Mucosa of stomach (tissue), 1 donor: ENCODE results near the gene ZYG11B.
A peak's percentile ranks its signal among the peaks of the same experiment; 100 is the strongest.
"Not testable (repeated sequence)": the region's sequence is repeated elsewhere in the genome, so short reads cannot be mapped to it uniquely, and the experiment has no call there.

Source experiments
- H3K27me3 ChIP-seq: one replicate; pipeline ENCODE4 v1.7.0; 2013; ENCODE audit warnings: mild to moderate bottlenecking, low read length; ENCODE audit not compliant: control insufficient read depth, insufficient read depth
- H3K36me3 ChIP-seq: one replicate; pipeline ENCODE4 v1.7.0; 2013; ENCODE audit warnings: low read length; ENCODE audit not compliant: control insufficient read depth, insufficient read depth
- H3K4me1 ChIP-seq: one replicate; pipeline ENCODE4 v1.7.0; 2013; ENCODE audit warnings: mild to moderate bottlenecking, low read length; ENCODE audit not compliant: control insufficient read depth, insufficient read depth
- H3K4me3 ChIP-seq: one replicate; pipeline ENCODE4 v1.7.0; 2013; ENCODE audit warnings: low read length
- H3K9ac ChIP-seq: one replicate; pipeline ENCODE4 v1.7.0; 2013; ENCODE audit warnings: mild to moderate bottlenecking, low read length, moderate library complexity
- H3K9me3 ChIP-seq: one replicate; pipeline ENCODE4 v1.7.0; 2013; ENCODE audit warnings: mild to moderate bottlenecking, low read length, moderate library complexity; ENCODE audit not compliant: control insufficient read depth
- donor health status: Pancreatic carcinoma.

ZYG11B gene

DNA sequence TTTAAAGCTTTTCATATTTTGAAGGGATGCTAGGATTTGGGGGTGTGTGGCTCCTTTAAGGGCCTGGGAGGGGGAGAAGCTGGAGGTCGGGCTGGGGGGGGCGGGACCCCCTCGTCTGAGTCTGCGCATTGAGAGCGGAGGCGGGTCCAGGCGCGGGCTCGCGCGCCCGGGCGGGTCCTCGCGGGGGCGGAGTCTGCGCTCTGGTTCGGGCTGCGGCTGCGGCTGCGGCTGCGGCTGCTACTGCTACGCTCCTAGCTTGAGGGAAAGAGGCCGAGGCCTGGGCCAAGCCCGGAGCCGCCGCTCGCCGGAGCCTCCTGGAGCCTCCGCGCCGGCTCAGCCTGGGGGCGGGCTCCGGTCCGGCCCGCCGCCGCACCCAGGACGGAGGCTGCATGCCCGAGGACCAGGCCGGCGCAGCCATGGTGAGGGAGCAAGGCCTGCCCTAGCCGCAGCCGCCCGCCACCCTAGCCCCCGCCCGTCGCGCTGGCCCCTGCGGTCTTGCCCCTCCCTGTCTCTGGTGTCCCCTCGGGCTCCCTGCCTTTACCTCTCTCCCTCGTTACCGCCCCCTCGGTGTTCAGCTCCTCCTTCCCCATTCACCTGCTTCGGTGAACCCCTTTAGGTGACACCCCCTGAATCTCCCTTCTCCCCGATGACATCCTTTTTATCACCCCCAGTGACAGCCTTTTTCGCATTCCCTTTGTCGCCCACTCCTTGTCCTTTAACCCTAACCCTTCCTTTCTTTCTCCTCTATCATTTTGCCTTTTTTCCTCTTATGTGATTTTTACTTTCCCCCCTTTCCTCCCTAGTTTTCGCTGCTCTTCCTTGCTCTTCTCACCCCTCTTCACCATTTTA, at the start of gene ZYG11B:
TSS of gene ZYG11B (plus strand) at position 189 of the 849 bp plus-strand sequence. CDS start at position 390, 201 bp downstream.
- no peaks in the 10 kb centered on the region for H3K9me3 ChIP-seq
- peak within 1 kb of the TSS; percentile 74 for H3K4me3 ChIP-seq
- no peaks in the 10 kb centered on the region for H3K36me3 ChIP-seq
- no peaks in the 10 kb centered on the region for H3K27me3 ChIP-seq
- H3K4me1 ChIP-seq, result no peaks in the 10 kb centered on the region
- H3K9ac ChIP-seq, result peak within 1 kb of the TSS; percentile 98

DNA sequence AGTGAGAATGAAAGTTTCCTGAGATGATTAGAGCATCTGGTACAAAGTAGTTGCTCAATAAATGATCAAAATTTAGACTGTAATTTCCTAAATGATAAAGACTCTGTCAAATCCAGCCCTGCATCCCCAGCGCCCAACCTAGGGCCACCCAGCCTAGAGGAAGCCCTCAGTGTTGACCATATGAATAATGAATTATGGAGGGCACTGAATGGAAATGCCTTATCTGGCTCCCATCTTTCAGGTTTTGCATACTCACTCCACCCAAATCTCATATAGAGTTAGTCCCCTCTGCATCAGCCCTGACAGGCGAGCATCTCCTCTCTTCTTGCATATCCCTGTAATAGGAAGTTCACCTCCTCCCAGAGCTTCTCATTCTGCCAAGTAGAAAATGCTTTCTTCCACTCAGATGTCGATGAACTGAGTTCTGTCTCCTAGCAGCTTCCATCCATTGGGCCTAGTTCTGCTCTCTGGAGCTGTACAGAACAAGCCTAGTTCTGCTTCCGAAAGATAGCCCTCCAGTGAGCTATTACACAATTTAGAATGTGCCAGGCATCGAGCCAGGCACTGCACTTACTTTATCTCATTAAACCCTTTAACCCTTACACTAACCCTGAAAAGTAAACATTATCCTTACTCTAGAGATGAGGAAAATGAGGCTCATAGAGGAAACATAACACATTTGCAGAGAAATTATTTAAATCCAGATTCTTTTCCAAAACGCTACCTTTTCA, 49.0 kb upstream of the ZYG11B start:
- Histone ChIP-seq H3K4me1 (peaks cover 4% of the 10 kb centered on the region), H3K9me3 (no peaks in the 10 kb centered on the region), H3K9ac (no peak overlapping the region), H3K36me3 (no peaks in the 10 kb centered on the region), H3K27me3 (no peaks in the 10 kb centered on the region), H3K4me3 (no peak overlapping the region)

DNA sequence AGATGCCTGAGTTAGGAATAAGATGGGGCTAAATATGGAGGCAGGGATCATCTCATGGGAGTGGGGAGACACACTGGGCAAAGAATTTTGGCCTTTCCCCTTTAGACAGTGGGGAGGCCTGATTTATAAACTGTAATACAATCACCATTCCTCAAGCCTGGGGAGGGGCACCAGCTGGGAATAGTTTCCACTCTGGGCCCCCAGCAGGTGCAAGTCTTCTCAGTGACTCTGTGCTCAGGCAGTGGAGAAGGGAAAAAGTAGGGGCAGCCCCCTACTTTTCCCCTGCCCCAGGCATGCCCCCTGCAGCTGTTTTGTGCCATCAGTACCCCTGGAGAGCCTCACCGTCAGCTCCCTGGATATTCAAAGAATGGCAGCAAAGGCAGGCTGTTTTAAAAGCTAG, 47.2 kb upstream of the ZYG11B start:
- Histone ChIP-seq H3K9ac (no peak overlapping the region), H3K27me3 (no peaks in the 10 kb centered on the region), H3K9me3 (no peaks in the 10 kb centered on the region), H3K36me3 (no peaks in the 10 kb centered on the region), H3K4me1 (peaks cover 4% of the 10 kb centered on the region), H3K4me3 (no peak overlapping the region)

DNA sequence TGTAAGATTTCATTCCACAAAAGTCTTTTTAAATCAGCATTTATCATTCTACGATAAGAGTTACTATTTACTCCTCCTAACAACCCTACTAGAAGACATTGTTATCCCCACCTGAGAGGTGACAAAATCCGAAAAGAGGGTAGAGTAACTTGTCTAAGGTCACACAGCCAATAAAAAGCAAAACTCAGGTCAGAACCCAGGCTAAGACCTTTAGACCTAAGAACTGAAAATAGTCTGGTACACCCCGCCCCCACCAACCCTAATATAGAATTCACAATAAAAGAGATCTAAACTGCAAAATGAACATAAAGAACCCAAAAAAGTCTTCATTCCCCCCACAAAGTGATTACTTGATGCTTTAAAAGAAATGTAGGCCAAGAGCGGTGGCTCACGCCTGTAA, 46.8 kb upstream of the ZYG11B start:
- H3K36me3 ChIP-seq, result no peaks in the 10 kb centered on the region
- H3K9me3 ChIP-seq, result no peaks in the 10 kb centered on the region
- no peak overlapping the region for H3K9ac ChIP-seq
- H3K4me3 ChIP-seq, result no peak overlapping the region
- H3K27me3 ChIP-seq, result no peaks in the 10 kb centered on the region
- peaks cover 4% of the 10 kb centered on the region for H3K4me1 ChIP-seq

DNA sequence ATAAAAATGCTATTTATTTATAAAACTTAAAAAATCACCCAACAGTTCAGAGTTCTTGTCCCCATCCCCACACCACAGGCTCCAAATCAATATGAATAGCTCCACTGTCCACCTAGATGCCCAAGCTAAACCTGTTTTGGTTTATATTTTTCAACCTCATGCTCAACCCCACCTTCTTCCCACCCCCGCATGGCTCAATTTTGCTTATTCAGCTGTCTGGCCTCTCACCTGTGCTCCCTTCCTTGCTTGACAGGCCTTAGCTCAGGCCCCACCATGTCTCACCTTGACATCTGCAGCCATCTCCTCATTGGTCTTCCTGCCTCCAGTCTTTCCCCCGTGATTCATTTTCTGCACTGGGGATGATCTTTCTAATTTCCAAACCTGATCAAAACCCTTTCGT, 45.9 kb upstream of the ZYG11B start:
- H3K9ac ChIP-seq, result no peak overlapping the region
- H3K36me3 ChIP-seq, result no peaks in the 10 kb centered on the region
- peaks cover 4% of the 10 kb centered on the region for H3K4me1 ChIP-seq
- no peaks in the 10 kb centered on the region for H3K27me3 ChIP-seq
- no peak overlapping the region for H3K4me3 ChIP-seq
- no peaks in the 10 kb centered on the region for H3K9me3 ChIP-seq

DNA sequence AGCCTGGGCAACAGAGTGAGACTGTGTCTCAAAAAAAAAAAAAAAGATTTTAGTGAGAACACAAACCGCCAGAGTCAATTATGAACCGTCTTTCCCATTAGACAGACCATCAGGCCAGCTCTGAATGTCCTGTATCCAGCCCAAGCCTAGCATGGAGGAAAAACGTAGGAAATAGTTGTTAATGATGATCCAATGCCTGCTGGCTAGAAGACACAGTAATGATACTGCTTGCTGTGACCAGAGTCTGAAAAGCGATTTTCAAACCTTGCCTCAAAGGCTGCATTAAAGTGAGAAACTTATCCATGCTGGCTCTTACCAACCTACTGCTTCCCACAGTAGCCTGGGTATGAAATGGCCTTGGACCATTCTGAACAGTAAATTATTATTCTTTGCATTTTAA, 45.1 kb upstream of the ZYG11B start:
- no peaks in the 10 kb centered on the region for H3K9me3 ChIP-seq
- H3K4me3 ChIP-seq, result no peak overlapping the region
- H3K27me3 ChIP-seq, result no peaks in the 10 kb centered on the region
- H3K9ac ChIP-seq, result no peak overlapping the region
- H3K4me1 ChIP-seq, result peaks cover 4% of the 10 kb centered on the region
- no peaks in the 10 kb centered on the region for H3K36me3 ChIP-seq

DNA sequence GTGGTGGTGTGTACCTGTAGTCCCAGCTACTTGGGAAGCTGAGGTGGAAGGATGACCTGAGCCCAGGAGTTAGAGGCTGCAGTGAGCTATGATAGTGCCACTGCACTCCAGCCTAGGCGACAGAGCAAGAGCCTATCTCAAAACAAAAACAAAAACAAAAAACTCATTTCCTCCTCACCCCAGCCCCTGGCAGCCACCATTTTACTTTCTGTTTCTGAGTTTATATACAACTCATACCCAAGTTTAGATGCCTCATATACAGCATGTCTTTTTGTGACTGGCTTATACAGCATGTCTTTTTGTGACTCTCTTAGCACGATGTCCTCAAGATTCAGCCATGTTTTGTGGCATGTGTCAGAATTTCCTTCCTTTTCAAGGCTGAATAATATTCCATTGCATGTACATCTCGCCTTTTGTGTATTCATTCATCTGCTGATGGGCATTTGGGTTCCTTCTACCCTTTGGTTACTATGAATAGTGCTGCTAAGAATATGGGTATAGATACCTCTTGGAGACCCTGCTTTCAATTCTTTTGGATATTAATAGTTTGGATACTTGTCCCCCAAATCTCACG, 42.8 kb upstream of the ZYG11B start:
- Histone ChIP-seq H3K4me3 (no peak overlapping the region), H3K27me3 (no peaks in the 10 kb centered on the region), H3K4me1 (no peaks in the 10 kb centered on the region), H3K9ac (no peak overlapping the region), H3K9me3 (no peaks in the 10 kb centered on the region), H3K36me3 (no peaks in the 10 kb centered on the region)

DNA sequence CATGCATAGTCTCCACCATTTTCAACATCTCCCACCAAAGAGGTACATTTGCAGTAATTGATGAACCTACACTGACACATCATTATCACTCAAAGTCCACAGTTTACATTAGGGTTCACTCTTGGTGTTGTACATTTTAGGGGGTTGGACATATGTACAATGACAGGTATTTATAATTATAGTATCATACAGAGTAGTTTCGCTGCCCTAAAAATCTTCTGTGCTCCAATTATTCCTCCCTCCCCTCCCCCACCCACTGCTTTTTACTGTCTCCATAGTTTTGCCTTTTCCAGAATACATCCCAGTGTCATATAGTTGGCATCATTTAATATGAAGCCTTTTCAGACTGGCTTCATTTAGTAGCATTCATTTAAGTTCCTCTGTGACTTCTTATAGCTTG, 41.7 kb upstream of the ZYG11B start:
- Histone ChIP-seq H3K4me3 (no peak overlapping the region), H3K36me3 (no peaks in the 10 kb centered on the region), H3K4me1 (no peaks in the 10 kb centered on the region), H3K9me3 (no peaks in the 10 kb centered on the region), H3K9ac (no peak overlapping the region), H3K27me3 (no peaks in the 10 kb centered on the region)

DNA sequence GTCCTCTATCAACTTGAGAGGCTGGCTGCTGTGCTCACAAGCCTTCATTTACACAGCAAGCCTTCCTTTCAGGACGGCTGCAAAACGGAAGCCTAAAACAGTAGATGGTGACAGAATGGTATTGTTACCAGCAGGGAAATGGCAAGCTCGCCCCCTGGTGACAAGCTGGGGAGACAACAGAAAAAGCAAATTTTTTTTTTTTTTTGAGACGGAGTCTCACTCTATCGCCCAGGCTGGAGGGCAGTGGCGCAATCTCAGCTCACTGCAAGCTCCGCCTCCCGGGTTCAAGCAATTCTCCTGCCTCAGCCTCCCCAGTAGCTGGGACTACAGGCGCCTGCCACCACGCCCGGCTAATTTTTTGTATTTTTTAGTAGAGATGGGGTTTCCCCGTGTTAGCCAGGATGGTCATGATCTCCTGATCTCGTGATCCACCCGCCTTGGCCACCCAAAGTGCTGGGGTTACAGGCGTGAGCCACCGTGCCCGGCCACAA, 39.9 kb upstream of the ZYG11B start:
- H3K36me3 ChIP-seq, H3K4me3 ChIP-seq: not testable (repeated sequence)

DNA sequence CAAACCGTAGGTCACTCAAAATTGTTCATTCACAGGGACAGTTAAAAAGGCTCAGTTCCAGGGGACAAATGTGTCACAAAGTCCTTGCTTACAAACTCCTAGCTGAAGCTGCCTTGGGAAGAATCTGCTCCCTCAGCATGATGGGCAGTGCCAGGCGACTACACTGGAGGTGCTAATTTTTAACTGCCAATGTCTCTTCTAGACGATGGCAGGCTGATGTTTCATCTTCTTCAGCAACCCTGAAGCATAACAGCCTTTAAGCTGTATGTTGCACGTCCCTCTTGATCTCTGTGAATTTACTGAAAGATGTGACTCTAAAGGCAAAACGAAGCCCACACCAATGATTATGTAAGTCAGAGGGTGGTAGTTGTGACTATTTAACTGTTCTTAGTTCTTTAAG, 39.4 kb upstream of the ZYG11B start:
- no peak overlapping the region for H3K9ac ChIP-seq
- H3K4me3 ChIP-seq, result no peak overlapping the region
- H3K36me3 ChIP-seq, result no peaks in the 10 kb centered on the region
- no peaks in the 10 kb centered on the region for H3K4me1 ChIP-seq
- H3K27me3 ChIP-seq, result no peaks in the 10 kb centered on the region
- H3K9me3 ChIP-seq, result no peaks in the 10 kb centered on the region

More for the DNA sequence above, 39.9 kb upstream of the ZYG11B start:
- not testable (repeated sequence) for H3K4me1 ChIP-seq, H3K9ac ChIP-seq, H3K9me3 ChIP-seq, H3K27me3 ChIP-seq

DNA sequence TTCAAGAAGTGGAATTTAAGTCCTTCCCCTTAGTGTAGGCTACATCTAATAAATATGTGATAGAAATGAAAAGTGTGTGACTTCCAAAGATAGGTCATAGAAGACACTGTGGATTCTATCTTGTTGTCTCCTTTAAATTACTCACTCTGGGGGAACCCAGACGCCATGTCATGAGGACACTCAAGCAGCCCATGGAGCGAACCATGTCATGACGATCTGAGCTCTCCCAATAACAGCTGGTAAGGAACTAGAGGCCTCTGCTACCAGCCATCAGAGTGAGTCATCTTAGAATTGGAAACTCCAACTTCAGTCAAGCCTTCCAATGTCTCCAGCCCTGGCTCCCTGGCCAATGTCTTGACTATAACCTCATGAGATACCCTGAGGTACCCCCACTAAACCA, 34.4 kb upstream of the ZYG11B start:
- H3K36me3 ChIP-seq, result no peaks in the 10 kb centered on the region
- H3K4me3 ChIP-seq, result no peak overlapping the region
- no peak overlapping the region for H3K9ac ChIP-seq
- H3K27me3 ChIP-seq, result no peaks in the 10 kb centered on the region
- no peaks in the 10 kb centered on the region for H3K9me3 ChIP-seq
- no peaks in the 10 kb centered on the region for H3K4me1 ChIP-seq

DNA sequence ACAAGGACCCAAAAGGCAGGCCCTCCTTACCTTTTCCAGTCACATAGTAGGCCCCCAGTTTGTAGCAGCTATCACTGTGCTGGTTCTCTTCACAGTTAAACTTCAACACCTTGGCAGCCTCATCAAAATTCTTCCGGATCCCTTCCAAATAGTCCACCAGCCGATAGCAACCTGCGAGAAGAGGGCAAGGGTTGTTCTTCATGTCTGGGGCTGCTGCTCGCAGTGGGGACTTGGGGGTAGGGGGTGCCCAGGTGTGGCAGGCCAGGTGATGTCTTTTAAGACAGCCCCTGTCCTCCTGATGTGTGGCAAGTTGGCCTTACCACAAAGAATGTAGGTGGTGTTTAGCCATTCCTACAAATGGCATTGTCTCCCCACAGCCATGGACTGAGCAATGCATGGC, 33.6 kb upstream of the ZYG11B start:
- no peaks in the 10 kb centered on the region for H3K36me3 ChIP-seq

More for the DNA sequence above, 33.6 kb upstream of the ZYG11B start:
- Histone ChIP-seq H3K27me3 (no peaks in the 10 kb centered on the region), H3K9ac (no peak overlapping the region), H3K9me3 (no peaks in the 10 kb centered on the region), H3K4me3 (no peak overlapping the region), H3K4me1 (peaks cover 4% of the 10 kb centered on the region)
